Measurements from ENCODE around the gene S100PBP. TPM values are rescaled to one million over a fixed set of nuclear protein-coding genes. Genes with fewer than 3 reads are reported as not detected.
A peak's percentile ranks its signal among the peaks of the same experiment; 100 is the strongest.

Gene S100PBP
- polyA plus RNA-seq, 1 experiment: 43.7 TPM

DNA sequence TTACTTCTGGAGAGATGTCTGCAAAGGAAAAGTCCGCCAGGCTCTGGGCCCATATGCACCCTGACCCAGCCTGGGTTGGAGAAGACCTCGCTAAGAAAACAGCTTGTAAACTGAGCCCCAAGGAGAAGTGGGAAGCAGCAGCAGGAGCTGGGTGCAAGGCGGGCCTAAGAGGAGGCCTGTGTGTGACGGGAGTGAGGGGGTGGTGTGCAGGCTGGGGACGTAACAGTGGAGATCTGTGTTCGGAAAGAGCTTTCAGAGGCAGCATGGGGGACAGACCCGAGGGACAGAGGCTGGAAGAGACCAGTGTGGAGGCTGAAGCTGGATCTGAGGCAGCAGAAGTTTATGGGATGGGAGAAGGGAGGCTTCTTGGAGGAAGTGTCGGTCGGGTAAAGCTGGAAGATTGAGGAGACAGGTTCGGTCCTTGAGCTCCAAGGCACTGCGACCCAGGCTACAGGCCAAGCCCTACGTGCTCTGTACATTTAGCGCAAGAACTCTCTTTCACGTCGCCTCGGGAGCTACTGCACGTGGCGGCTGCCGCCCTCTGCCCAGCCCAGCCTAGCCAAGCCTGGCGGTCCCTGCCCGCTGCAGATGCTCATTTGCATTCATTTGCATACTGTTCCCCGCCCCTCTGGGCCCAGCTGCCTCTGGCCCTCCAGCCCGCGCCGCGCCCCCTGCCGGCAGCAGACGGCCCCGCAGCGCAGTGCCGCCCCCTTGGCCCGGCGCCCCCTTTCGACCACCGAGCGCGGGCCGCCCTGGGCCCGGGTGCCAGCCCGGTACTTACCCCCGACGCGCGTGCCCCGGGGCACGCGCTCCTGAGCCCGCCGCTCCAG, 75.1 kb downstream of the S100PBP start:
- ChIA-PET POLR2A (no interaction called here), CTCF (interaction anchor here (0.6 to 5.2 kb wide), 21 partner anchors 12 to 481 kb away, joined by 3 to 31 read pairs (median 4); no protein-coding TSS in a partner anchor)
- Histone ChIP-seq H3K4me3 (ENCODE audit: low read depth, low read length) (peak overlapping the region; percentile 54), H3K27me3 (ENCODE audit: control insufficient read depth, insufficient read depth, low read length) (peaks cover 37% of the 10 kb centered on the region), H3K27ac (ENCODE audit: low read depth, low read length) (no peak overlapping the region), H3K9me3 (ENCODE audit: control insufficient read depth, insufficient read depth, low read length) (no peaks in the 10 kb centered on the region; the same call in 1 of the 2 replicates)
- peak; percentile 23; the same call in 1 of the 2 replicates for TF ChIP-seq CTCF (IDR thresholded peaks at IDR 0.05; ENCODE audit: low read depth, low read length)
- DNase-seq (ENCODE audit: low read depth, low spot score): no peak

DNA sequence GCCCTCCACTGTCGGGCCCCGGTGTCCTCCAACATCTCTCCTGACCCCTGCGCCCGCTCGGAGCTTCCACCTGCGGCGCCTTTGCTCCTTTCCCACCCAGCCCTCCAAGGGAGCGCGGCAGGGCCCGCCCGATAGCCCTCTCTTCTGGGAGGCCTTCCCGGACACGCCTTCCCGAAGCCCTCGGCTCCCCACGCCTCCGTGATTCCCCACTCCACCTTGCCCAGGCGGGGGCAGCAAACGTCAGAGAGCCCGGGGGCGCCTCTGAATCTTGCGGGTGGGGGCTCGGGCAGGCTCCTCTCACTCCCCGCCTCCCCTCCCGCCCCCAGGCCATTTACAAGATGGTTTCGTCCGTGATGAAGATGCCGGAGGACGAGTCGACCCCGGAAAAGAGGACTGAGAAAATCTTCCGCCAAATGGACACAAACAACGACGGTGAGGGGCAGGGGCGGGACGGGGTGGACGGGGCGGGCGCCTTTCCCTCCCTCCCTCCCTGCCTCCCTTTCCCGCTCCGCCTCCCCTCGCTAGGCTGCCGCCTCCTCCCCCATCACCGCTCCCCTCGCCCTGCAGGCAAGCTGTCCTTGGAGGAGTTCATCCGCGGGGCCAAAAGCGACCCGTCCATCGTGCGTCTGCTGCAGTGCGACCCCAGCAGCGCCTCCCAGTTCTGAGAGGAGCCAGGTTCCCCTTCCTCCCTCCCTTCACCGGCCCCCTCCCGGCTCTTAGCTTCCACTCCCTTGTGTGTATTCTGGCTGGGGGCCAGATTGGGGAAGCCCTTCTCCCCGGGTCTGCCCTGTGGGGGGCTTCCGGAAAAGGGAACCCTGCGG, 76.0 kb downstream of the S100PBP start:
- ChIA-PET POLR2A (interaction anchor here (0.5 kb wide), 1 partner anchor 251 kb away, joined by 6 read pairs; no protein-coding TSS in a partner anchor), CTCF (interaction anchor here (0.6 to 5.2 kb wide), 17 partner anchors 11 to 482 kb away, joined by 3 to 31 read pairs (median 4); no protein-coding TSS in a partner anchor)
- Histone ChIP-seq H3K9me3 (ENCODE audit: control insufficient read depth, insufficient read depth, low read length) (no peaks in the 10 kb centered on the region; the same call in 1 of the 2 replicates), H3K4me3 (ENCODE audit: low read depth, low read length) (peak overlapping the region; percentile 54), H3K27ac (ENCODE audit: low read depth, low read length) (no peak overlapping the region), H3K27me3 (ENCODE audit: control insufficient read depth, insufficient read depth, low read length) (peaks cover 33% of the 10 kb centered on the region)
- peak; percentile 13; the same call in 1 of the 2 replicates for TF ChIP-seq CTCF (IDR thresholded peaks at IDR 0.05; ENCODE audit: low read depth, low read length)
- DNase-seq (ENCODE audit: low read depth, low spot score): no peak

GRCh38 chr1:32894019-32894600, 76.7 kb downstream of the S100PBP start:
- CTCF ChIA-PET: interaction anchor here (1.1 to 5.2 kb wide), 5 partner anchors 11 to 46 kb away, joined by 3 to 31 read pairs (median 5); no protein-coding TSS in a partner anchor
- no peak overlapping the region for H3K27ac ChIP-seq (ENCODE audit: low read depth, low read length)
- no peak for TF ChIP-seq CTCF (IDR thresholded peaks at IDR 0.05; ENCODE audit: low read depth, low read length)
- peak overlapping the region; percentile 54; the same call in 1 of the 2 replicates for H3K4me3 ChIP-seq (ENCODE audit: low read depth, low read length)
- no peak for DNase-seq (ENCODE audit: low read depth, low spot score)
- peaks cover 28% of the 10 kb centered on the region for H3K27me3 ChIP-seq (ENCODE audit: control insufficient read depth, insufficient read depth, low read length)
- POLR2A ChIA-PET: interaction anchor here (0.5 kb wide), 1 partner anchor 250 kb away, joined by 6 read pairs; no protein-coding TSS in a partner anchor
- no peaks in the 10 kb centered on the region; the same call in 1 of the 2 replicates for H3K9me3 ChIP-seq (ENCODE audit: control insufficient read depth, insufficient read depth, low read length)

GRCh38 chr1:32894681-32895080, 77.2 kb downstream of the S100PBP start:
- Histone ChIP-seq H3K4me3 (ENCODE audit: low read depth, low read length) (no peak overlapping the region), H3K27me3 (ENCODE audit: control insufficient read depth, insufficient read depth, low read length) (peaks cover 23% of the 10 kb centered on the region), H3K27ac (ENCODE audit: low read depth, low read length) (no peak overlapping the region), H3K9me3 (ENCODE audit: control insufficient read depth, insufficient read depth, low read length) (no peaks in the 10 kb centered on the region; the same call in 1 of the 2 replicates)
- TF ChIP-seq CTCF (IDR thresholded peaks at IDR 0.05; ENCODE audit: low read depth, low read length): no peak
- CTCF ChIA-PET: interaction anchor here (1.0 to 5.2 kb wide), 4 partner anchors 9 to 192 kb away, joined by 3 to 31 read pairs (median 4); partner anchors contain the start of gene HPCA
- DNase-seq (ENCODE audit: low read depth, low spot score): no peak
- POLR2A ChIA-PET: no interaction called here

Measured in AG04450 (cell line).